GM21717 (cell line): ENCODE measurements around the gene TRIM5.
A peak's percentile ranks its signal among the peaks of the same experiment; 100 is the strongest.
"Not testable (repeated sequence)": the region's sequence is repeated elsewhere in the genome, so short reads cannot be mapped to it uniquely, and the experiment has no call there.

ENCODE experiments used
- ATAC-seq: cut with Tn5 transposase; IDR thresholded peaks from one replicate; pipeline ENCODE4 v1.9.1; 2021; ENCODE audit warnings: mild to moderate bottlenecking, moderate library complexity; ENCODE audit not compliant: unreplicated experiment

The TRIM5 gene

GRCh38 chr11:5684646-5685362 is at the start of gene TRIM5:
TSS of gene TRIM5 (minus strand) at chr11:5685074. CDS start at chr11:5680177, 4,897 bp downstream.
- peak; percentile 79 for ATAC-seq

GRCh38 chr11:5727691-5728090 is 42.8 kb upstream of the TRIM5 start:
- no peak for ATAC-seq

GRCh38 chr11:5726351-5726750 is 41.5 kb upstream of the TRIM5 start:
- ATAC-seq, result no peak

- ATAC-seq, result no peak
These were observed 37.7 kb upstream of the TRIM5 start for GRCh38 chr11:5722622-5723021.

- no peak for ATAC-seq
These were observed 35.0 kb upstream of the TRIM5 start for GRCh38 chr11:5719703-5720495.

- ATAC-seq, result not testable (repeated sequence)
These were observed 31.6 kb upstream of the TRIM5 start for GRCh38 chr11:5716518-5716917.

GRCh38 chr11:5713695-5714094 is 28.8 kb upstream of the TRIM5 start:
- ATAC-seq, result no peak

- ATAC-seq, result no peak
These were observed 27.6 kb upstream of the TRIM5 start for GRCh38 chr11:5712507-5712906.

- ATAC-seq, result no peak
These were observed 20.8 kb upstream of the TRIM5 start for GRCh38 chr11:5705688-5706087.

- ATAC-seq, result peak; percentile 51
These were observed 19.1 kb upstream of the TRIM5 start for GRCh38 chr11:5703741-5704536.

- no peak for ATAC-seq
These were observed 16.2 kb upstream of the TRIM5 start for GRCh38 chr11:5701055-5701577.

- no peak for ATAC-seq
These were observed 15.7 kb upstream of the TRIM5 start for GRCh38 chr11:5700421-5701054.

- no peak for ATAC-seq
These were observed 13.4 kb upstream of the TRIM5 start for GRCh38 chr11:5698281-5698680.

- ATAC-seq, result no peak
These were observed 11.3 kb upstream of the TRIM5 start for GRCh38 chr11:5696210-5696609.

- no peak for ATAC-seq
These were observed 10.7 kb upstream of the TRIM5 start for GRCh38 chr11:5695580-5695979.

- ATAC-seq, result no peak
These were observed 9.8 kb upstream of the TRIM5 start for GRCh38 chr11:5694642-5695041.

GRCh38 chr11:5691964-5692361 is 7.1 kb upstream of the TRIM5 start:
- no peak for ATAC-seq

GRCh38 chr11:5691238-5691963 is 6.5 kb upstream of the TRIM5 start:
- ATAC-seq, result not testable (repeated sequence)

- no peak for ATAC-seq
These were observed 5.9 kb upstream of the TRIM5 start for GRCh38 chr11:5690736-5691135.

- no peak for ATAC-seq
These were observed 5.3 kb upstream of the TRIM5 start for GRCh38 chr11:5690216-5690615.
